GM12873 (cell line): Measurements from ENCODE around the gene HDHD3.

ENCODE experiments used
- TF ChIP-seq, protein P1 (sequence below): IDR thresholded peaks from 2 replicates; pipeline ENCODE4 v1.5.1; 2012; ENCODE audit warnings: low read depth, mild to moderate bottlenecking, moderate library complexity, low read length, control low read depth; ENCODE audit not compliant: insufficient read depth; ENCODE audit errors: missing control alignments

Gene HDHD3

DNA sequence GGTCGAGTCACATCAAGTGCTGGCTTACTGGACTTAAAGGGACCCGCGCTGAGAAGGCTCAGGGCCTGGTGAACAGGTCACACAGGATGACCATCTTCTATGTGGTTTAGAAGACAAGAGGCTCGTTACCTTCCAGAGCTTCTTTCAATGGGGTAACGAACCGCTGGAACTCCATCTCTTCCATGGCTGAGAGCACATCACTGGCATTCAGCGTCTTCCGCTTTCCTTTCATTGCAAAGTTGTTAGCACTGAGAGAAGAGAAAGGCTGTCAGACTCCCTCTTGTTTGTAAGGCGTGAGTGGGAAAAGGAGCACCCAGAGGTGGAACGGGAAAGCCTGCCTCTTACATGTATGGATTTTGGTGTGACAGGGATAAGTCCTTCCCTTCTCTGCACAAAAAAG, 32.7 kb upstream of the HDHD3 start:
- TF ChIP-seq, protein P1, sequence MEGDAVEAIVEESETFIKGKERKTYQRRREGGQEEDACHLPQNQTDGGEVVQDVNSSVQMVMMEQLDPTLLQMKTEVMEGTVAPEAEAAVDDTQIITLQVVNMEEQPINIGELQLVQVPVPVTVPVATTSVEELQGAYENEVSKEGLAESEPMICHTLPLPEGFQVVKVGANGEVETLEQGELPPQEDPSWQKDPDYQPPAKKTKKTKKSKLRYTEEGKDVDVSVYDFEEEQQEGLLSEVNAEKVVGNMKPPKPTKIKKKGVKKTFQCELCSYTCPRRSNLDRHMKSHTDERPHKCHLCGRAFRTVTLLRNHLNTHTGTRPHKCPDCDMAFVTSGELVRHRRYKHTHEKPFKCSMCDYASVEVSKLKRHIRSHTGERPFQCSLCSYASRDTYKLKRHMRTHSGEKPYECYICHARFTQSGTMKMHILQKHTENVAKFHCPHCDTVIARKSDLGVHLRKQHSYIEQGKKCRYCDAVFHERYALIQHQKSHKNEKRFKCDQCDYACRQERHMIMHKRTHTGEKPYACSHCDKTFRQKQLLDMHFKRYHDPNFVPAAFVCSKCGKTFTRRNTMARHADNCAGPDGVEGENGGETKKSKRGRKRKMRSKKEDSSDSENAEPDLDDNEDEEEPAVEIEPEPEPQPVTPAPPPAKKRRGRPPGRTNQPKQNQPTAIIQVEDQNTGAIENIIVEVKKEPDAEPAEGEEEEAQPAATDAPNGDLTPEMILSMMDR, result no peak

DNA sequence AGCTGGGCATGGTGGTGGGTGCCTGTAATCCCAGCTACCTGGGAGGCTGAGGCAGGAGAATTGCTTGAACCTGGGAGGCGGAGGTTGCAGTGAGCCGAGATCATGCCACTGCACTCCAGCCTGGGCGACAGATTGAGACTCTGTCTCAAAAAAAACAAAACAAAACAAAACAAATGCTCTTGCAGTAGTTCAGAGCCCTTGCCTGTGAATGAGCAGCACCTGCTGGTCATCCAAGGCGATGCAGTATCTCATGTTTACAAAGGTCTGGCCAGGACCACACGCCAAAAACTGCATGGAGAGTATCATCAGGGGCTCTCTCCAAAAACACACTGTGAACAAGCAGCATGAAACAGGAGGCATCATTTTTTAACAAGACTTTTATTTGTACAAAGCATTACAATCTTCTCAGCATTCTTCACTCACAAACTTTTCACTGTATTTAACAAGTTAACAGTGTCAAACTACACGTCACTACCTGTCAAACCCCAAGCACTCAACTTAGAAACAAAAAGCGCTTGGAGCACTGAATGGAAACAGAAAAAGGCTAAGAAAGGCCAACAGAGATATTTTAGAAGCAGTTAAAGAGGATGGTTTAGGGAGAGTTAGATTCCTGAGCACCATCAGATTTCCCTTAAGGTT, 30.2 kb upstream of the HDHD3 start:
- TF ChIP-seq, protein P1, result peak; percentile 84

DNA sequence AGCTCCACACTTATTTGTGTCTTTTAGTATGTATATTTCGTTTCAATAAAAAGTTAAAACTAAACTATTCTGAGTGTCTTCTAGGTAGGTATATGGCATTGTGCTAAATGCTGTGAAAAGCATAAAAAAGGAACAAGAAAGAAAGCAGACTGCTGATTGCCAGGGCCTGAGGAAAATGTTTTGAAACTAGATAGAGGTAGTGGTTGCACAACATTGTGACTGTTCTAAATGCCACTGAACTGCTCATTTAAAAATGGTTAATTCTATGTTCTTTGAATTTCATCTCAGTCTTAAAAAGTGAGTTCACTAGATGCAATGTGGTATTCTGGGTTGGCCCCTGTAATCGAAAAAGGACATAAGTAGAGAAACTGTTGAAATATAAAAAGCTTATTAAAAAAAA, 26.9 kb upstream of the HDHD3 start:
- TF ChIP-seq, protein P1, result no peak

DNA sequence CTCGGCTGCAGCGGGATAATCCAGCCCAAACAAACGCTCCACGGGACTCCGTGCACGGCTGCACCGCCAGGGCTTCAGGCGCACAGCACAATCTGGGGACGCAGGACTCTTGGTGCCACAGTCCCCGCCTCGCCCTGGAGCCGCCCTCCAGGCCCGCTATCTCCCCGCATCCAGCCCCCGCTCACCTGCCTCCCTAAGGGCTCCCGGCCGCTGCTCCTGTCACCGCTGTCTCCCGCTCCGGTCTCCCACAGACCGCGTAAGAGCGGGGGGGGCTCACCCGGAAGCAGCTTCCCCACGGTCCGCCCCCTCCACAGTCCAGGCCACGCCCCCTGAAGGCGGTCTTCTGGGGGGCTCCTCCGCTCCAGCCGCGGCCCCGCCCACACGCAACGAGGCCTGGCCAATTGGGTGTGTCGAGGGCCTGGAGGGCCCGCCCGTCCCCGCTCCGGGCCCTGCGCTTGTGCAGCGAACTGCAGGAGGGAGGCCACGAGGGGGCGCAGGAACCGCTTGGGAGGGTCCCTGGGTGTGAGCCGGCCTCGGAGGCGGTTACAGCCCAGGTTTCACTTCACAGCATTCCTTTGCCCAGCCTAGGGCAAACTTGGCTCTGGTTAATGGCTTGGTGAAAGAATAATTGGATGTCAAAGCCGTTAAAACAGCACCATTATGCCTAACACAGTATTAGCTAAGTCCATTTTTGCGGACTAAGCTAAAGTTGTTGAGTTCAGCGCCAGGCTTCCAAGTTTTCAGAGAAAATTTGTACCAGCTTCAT, 24.4 kb upstream of the HDHD3 start, which contains the start of gene ALAD:
ALAD (minus strand) TSS at position 258 of the 766 bp plus-strand sequence. CDS start 7,725 bp downstream, outside the sequence.
- TF ChIP-seq, protein P1, result peak; percentile 91

DNA sequence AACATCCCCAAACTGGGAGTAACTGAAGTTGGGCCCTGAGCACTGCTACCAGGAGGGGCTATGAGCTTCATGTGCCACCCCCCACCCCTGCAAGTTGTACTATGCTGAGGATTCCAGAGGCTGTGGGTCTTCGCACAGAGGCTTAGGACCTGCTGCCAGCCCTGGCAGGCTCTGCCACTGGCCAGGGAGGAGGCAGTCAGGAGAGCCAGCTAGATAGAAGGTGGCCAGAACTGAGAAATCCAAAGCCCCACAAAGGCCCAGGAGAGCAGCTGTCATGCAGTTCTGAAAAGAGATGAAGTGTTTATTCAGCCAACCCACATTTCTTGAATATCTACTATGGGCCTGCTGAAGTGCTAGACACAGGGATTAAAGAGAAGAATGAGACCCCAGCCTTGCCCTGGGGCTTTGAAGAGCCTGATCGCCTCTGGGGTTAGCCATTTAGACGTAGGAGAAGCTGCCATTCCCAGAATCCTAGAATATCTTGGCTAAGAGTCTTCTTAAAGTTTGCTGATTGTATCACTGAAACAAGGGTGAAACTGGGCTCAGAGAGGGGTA, 22.9 kb upstream of the HDHD3 start:
- TF ChIP-seq, protein P1, result no peak

DNA sequence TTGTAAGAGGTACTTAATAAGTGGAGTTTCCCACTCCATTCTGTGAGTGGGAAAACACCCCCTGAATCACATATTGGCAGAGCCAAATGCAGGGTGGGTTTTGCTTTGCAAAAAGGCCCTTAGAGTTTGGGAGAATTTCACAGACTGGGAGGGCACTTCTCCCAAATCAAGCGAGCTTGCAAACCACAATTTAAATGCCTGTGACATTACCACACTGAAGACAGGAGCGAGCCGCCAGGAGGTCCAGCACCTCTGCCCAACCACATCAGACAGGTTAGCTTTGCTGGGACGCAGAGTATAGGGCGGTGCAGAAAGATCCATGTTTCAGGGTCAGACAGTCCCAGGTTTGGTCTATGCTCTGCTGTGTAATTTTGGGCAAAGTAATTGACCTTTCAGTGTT, 22.0 kb upstream of the HDHD3 start:
- TF ChIP-seq, protein P1, result no peak

DNA sequence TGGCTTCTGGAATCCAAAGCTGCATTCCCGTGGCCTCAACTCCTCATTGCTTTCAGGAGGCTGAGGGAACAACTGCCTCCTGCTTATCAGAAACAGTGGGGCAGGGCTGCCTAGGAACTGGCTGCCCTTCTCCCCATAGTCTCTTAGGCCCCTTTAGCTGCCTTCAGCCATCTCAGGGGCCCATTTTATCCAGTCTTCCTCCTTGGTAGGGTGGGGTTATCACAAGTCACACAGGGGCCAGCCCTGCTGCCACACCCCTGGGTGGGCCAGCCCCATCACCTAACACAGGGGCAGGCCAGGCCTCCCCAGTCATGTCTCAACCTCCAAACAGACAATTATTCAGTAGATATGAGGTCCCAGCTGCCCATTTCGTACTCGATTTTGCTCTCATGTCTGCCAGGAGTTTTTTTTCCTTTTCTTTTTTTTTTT, 20.4 kb upstream of the HDHD3 start:
- TF ChIP-seq, protein P1, result no peak
